GM19438 (cell line): Measurements from ENCODE around the gene CIDEA.

Source experiments
- ATAC-seq: cut with Tn5 transposase; IDR thresholded peaks from one replicate; pipeline ENCODE4 v1.9.1; 2021; ENCODE audit warnings: low read depth; ENCODE audit not compliant: unreplicated experiment

The CIDEA gene

GRCh38 chr18:12315911-12316310, 61.8 kb downstream of the CIDEA start:
- ATAC-seq = no peak

GRCh38 chr18:12317664-12318333, 63.6 kb downstream of the CIDEA start:
- no peak for ATAC-seq

- no peak for ATAC-seq
Observed at GRCh38 chr18:12318334-12318697, 64.2 kb downstream of the CIDEA start.

- ATAC-seq = no peak
Observed at GRCh38 chr18:12318857-12319256, 64.7 kb downstream of the CIDEA start.

GRCh38 chr18:12321333-12321732, 67.2 kb downstream of the CIDEA start:
- no peak for ATAC-seq

GRCh38 chr18:12324991-12325725, 71.0 kb downstream of the CIDEA start:
- ATAC-seq = no peak

- ATAC-seq = no peak
Observed at GRCh38 chr18:12325726-12326245, 71.6 kb downstream of the CIDEA start.

GRCh38 chr18:12326711-12327460, 72.7 kb downstream of the CIDEA start:
- ATAC-seq = no peak
